Superior temporal gyrus (tissue), 1 donor: ENCODE measurements around the gene KCNQ5.

Experiments
- DNase-seq: peaks from one replicate; pipeline ENCODE4 v3.0.0-alpha.2; 2016; ENCODE audit errors: extremely low spot score

The KCNQ5 gene

DNA sequence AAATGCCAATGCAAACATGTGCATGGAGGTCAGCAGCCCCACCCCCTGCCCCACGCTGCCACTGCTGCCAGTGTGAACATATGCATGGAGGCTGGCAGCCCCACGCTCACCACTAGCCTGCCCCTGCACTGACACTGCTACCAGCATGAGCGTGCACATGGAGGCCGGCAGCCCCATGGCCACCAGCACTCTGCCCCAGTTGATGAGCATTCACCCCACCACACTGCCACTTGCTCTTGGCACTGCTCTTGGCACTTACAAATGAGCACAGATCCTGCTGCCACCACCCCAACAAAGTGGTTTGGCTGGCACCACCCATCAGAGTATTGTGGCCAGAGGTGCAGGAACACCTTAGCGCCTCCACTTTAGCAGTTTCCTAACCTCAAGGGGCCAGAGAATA is 429.3 kb downstream of the KCNQ5 start:
- no peak for DNase-seq

GRCh38 chr6:73054958-73055357 is 433.1 kb downstream of the KCNQ5 start:
- DNase-seq: no peak

DNA sequence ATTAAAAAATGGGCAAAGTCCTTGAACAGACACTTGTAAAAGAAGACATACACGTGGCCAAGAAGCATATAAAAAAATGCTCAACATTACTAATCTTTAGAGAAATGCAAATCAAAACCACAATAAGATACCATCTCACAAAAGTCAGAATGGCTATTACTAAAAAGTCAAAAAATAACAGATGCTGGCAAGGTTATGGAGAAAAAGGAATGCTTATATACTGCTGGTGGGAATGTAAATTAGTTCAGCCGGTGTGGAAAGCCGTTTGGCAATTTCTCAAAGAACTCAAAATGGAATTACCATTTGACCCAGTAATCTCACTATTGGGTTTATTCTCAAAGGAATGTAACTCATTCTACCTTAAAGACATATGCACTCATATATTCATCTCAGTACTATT is 436.9 kb downstream of the KCNQ5 start:
- DNase-seq: no peak

DNA sequence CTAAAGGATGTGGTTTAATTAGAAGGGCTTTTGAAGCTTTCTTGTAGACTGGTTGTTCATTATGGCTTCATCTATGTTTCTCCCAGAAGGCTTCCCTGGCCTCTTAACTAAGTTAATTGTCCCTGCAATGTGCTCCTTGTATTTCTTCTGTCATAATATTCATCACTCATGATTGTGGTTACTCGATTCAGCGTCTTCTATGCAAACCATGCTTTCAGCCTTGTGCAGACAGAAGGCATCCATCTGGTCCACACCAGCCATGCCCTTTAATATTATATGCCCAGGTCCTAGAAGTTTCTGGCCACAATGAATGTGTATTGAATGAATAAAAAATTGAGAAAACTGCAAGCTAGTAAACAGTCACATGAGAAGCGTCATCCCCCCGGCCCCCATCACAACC is 440.3 kb downstream of the KCNQ5 start:
- no peak for DNase-seq

DNA sequence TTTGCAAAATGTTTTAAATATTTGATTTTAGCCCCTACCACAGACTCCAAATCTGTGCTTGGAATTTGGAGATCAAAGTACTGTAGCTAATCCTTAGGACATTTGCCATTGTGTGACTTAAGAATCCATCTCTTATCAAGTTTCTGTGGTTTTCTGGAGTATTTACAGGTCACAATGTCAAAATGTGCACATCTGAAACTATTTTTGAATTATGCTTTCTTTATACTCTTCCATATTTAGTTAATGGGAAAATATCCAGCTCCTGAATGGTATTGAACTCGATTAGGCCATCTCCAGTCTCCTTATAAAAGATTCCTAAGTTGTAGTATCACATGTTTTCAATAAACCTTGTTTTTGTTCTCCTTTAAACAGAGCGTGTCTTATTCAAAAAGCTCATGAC is 441.0 kb downstream of the KCNQ5 start:
- DNase-seq: no peak

GRCh38 chr6:73064266-73064665 is 442.4 kb downstream of the KCNQ5 start:
- DNase-seq: no peak

- DNase-seq: no peak
These were observed 451.4 kb downstream of the KCNQ5 start for GRCh38 chr6:73073238-73073637.

GRCh38 chr6:73074175-73074574 is 452.3 kb downstream of the KCNQ5 start:
- DNase-seq: no peak

DNA sequence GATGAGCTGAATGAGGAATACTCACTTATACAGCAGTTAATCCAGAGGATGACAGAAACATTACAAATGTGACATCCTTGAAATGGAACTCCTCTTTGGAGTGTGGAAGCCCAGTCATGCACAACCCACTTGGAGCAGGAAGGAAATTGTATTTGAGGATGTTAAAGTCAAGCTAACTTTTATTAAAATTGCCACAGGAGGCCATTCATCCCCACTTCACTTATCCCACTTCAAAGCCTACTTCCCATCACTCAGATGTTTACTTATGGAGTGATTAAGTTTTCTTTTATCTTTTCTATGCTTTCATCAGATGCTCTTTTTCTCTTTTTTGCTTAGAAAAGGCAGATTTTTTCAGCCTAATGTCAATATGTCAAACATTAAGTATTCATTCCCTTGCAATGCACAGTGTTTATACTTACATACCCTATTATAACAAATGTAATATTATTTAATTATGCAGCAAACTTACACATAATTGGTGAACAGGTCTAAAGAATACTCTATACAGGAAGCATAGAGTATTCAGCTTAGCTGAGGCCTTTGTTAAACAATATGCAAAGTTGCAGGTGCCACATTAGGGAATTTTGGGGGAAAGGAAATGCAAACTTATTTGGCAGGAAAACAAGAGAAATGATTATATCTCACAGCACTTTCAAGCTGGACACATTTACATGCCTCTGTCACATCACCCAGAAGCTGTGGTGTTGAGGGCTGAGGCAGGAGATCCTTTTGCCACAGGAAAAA is 454.5 kb downstream of the KCNQ5 start:
- no peak for DNase-seq

GRCh38 chr6:73078333-73078862 is 456.5 kb downstream of the KCNQ5 start:
- DNase-seq: no peak

GRCh38 chr6:73078908-73079610 is 457.2 kb downstream of the KCNQ5 start:
- DNase-seq: no peak

GRCh38 chr6:73079611-73079955 is 457.7 kb downstream of the KCNQ5 start:
- no peak for DNase-seq

- DNase-seq: no peak
These were observed 458.1 kb downstream of the KCNQ5 start for GRCh38 chr6:73079978-73080377.

- no peak for DNase-seq
These were observed 460.1 kb downstream of the KCNQ5 start for GRCh38 chr6:73081955-73082354.

GRCh38 chr6:73083886-73084285 is 462.0 kb downstream of the KCNQ5 start:
- no peak for DNase-seq

DNA sequence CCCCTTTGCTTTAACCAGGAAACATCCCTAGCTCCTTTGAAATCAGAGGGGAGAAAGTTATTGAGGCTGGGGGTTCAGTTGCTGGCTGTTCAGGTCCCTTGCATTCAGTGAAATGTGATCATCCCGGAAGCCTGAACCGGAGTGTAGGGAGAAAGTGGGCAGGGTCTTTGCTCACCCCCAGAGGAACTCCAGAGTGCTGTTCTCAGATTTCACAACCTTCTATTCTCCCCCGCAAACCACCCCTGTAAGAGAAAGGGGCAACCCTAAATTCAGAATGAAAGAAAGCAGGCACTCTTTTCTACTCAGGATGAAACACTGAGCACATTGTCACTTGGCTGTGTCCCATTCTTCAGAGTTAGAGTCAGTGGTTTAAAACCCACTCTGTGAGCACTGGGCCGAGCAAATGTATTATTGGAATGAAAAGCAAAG is 463.6 kb downstream of the KCNQ5 start:
- no peak for DNase-seq

DNA sequence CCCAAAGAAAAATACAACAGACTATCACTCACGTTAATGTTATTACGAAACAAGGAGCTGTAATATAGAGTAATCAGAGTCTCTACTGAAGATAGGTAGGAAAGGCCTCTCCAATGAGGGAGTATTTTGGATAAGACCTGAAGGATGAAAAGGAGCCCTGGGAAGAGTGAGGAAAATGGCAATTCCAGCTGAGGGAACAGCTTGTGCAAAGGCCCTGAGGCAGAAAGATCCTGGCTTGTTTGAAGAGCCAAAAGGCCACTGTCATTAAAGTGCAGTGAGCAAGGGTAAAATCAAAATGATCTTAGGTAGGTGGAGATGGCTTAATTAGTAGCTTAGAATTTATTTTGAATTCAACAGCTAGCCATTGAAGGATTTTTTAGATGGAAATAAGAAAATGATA is 464.9 kb downstream of the KCNQ5 start:
- DNase-seq: no peak

DNA sequence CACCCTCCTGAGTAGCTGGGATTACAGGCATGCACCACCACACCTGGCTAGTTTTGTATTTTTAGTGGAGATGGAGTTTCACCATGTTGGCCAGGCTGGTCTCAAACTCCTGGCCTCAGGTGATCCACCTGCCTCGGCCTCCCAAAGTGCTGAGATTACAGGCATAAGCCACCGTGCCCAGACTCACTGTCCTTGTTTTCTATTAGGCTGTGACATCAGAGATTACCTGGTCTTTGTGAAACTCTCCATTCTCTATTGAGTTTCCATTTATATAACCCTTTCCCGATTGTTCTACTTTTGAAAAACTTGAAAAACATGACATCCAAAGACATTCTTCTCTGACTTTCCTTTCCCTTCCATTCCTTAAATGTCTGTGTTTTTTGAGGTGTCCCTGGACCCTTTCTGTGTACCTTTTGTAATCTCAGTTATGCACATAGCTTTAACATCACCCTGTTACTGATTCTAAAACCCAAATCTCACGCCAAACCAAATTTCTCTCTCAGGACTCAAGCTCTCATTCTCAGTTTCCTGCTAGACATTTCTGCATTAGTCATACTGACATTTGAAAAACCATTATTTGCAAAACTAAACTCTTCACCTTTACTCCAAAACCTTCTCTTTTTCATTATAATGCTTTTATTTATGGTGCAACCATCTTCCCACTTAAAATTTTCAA is 466.4 kb downstream of the KCNQ5 start:
- no peak for DNase-seq

DNA sequence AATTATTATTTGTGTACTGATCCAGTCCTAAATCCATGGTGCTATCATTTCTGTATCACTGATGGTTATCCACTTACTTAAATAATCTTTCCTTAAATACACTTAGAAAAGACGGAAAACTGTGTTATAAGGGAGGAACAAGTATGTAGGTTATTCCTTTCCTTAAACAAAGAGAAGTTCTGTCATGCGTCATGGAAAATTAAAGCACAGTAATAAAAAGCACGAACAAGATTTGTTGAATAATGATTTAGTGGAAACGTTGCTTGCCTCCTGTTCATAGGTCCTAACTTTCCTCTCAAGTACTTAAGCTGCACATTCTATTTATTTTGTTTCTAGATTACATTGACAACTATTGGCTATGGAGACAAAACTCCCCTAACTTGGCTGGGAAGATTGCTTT is 483.1 kb downstream of the KCNQ5 start:
- no peak for DNase-seq

- no peak for DNase-seq
These were observed 485.2 kb downstream of the KCNQ5 start for GRCh38 chr6:73107016-73107415.

GRCh38 chr6:73108949-73109348 is 487.1 kb downstream of the KCNQ5 start:
- DNase-seq: no peak

- no peak for DNase-seq
These were observed 487.8 kb downstream of the KCNQ5 start for GRCh38 chr6:73109659-73110058.

DNA sequence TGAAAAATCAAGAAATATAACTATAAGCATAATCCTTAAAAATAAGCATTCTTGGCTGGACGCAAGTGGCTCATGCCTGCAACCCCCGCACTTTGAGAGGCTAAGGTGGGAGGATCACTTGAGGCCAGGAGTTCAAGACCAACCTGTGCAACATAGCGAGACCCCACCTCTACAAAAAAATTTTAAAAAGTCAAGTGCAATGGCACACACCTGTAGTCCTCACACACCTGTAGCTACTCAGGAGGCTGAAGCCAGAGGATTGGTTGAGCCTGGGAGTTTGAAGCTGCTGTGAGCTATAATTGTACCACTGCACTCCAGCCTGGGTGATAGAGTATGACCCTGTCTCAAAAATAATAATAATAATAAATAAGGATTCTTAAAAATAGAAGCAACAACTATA is 494.5 kb downstream of the KCNQ5 start:
- DNase-seq: no peak
